IPS-18a (cell line): ENCODE measurements around the gene MPHOSPH9.

Experiments used
- H3K27ac ChIP-seq: one replicate; pipeline ENCODE4 v1.5.1; 2013; ENCODE audit warnings: low read length
- H3K27me3 ChIP-seq: one replicate; pipeline ENCODE4 v1.6.1; 2013; ENCODE audit warnings: mild to moderate bottlenecking, low read length; ENCODE audit not compliant: control insufficient read depth, insufficient read depth
- H3K36me3 ChIP-seq: one replicate; pipeline ENCODE4 v1.6.1; 2013; ENCODE audit warnings: low read depth, low read length; ENCODE audit not compliant: control insufficient read depth
- H3K4me1 ChIP-seq: one replicate; pipeline ENCODE4 v1.6.1; 2013; ENCODE audit warnings: low read depth, low read length; ENCODE audit not compliant: control insufficient read depth
- H3K4me3 ChIP-seq: one replicate; pipeline ENCODE4 v1.5.1; 2013; ENCODE audit warnings: low read length
- H3K9ac ChIP-seq: one replicate; pipeline ENCODE4 v1.6.1; 2013; ENCODE audit warnings: mild to moderate bottlenecking, low read length, moderate library complexity
- H3K9me3 ChIP-seq: one replicate; pipeline ENCODE4 v1.6.1; 2013; ENCODE audit warnings: low read depth, low read length; ENCODE audit not compliant: control insufficient read depth

Gene MPHOSPH9

DNA sequence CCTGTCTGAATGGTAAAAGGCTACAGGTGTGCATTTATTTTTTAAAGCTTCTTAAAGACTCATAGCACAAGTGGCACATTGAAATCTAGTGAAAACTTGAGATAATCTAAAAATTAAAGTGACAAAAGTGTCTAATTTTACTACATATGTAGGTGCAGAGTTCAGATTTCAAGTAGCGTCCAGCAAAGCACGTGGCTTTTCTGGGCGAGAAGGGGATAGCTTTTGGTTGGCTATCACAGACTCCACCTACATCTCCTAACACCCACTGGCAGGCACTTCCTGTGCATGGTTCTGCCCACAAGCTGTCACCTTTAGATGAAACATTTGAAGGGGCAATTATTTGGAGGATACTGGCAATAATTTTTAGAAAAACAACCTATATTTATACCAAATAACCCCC lies 80.1 kb downstream of the MPHOSPH9 start:
- H3K4me3 ChIP-seq, result no peak overlapping the region
- H3K4me1 ChIP-seq, result peaks cover 24% of the 10 kb centered on the region
- no peaks in the 10 kb centered on the region for H3K9me3 ChIP-seq
- H3K27me3 ChIP-seq, result peaks cover 43% of the 10 kb centered on the region
- H3K9ac ChIP-seq, result no peak overlapping the region
- no peak overlapping the region for H3K27ac ChIP-seq
- H3K36me3 ChIP-seq, result peaks cover 11% of the 10 kb centered on the region

GRCh38 chr12:123151457-123152454 lies 81.2 kb downstream of the MPHOSPH9 start:
- peaks cover 8% of the 10 kb centered on the region for H3K36me3 ChIP-seq
- peaks cover 51% of the 10 kb centered on the region for H3K27me3 ChIP-seq
- peaks cover 24% of the 10 kb centered on the region for H3K4me1 ChIP-seq
- H3K27ac ChIP-seq, result no peak overlapping the region
- H3K9ac ChIP-seq, result peak overlapping the region; percentile 15
- no peaks in the 10 kb centered on the region for H3K9me3 ChIP-seq
- H3K4me3 ChIP-seq, result peak overlapping the region; percentile 63

DNA sequence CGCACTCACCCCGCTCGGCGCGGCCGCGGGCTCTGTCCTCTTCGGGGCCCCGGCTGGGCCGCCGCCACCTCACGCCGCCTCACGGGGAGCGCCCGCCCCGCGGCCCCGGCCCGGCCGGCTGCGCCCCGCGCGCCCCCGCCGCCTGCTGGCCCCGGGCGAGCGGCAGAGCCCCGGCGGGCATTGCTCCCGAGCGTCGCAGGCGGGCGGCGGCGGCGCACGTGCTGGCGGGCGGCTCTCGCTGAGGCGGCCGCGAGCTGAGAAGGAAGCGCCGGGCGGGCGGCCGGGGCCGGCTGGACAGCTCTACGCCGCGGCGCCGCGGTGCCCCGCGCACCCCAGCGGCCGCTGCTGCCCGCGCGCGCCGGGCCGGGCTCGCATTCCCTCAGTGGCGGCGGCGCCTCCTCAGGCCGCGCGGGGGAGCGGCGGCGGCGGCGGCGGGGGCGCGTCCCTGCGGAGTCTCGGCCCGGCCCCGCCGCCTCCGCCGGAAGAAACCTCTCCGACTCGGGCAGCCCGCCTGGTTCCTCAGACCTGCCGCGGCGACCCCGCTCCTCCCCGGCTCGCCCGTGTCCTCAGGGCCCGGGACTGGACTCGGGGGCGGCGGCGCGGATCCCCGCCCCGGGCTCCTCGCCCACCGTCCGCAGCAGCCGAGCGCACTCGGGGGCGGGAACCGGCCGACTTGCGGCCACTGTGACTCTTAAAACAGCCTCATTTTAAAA lies 82.0 kb downstream of the MPHOSPH9 start, which contains the start of gene PITPNM2:
Gene PITPNM2, minus strand, starts transcription at position 347 of the 713 bp plus-strand sequence. CDS start 116,500 bp downstream, outside the sequence.
- peaks cover 5% of the 10 kb centered on the region for H3K36me3 ChIP-seq
- H3K4me1 ChIP-seq, result peaks cover 24% of the 10 kb centered on the region
- H3K9ac ChIP-seq, result peak within 1 kb of the TSS; percentile 15
- H3K9me3 ChIP-seq, result no peaks in the 10 kb centered on the region
- H3K27ac ChIP-seq, result no peak within 1 kb of the TSS
- H3K4me3 ChIP-seq, result peak within 1 kb of the TSS; percentile 63
- H3K27me3 ChIP-seq, result peaks cover 51% of the 10 kb centered on the region

DNA sequence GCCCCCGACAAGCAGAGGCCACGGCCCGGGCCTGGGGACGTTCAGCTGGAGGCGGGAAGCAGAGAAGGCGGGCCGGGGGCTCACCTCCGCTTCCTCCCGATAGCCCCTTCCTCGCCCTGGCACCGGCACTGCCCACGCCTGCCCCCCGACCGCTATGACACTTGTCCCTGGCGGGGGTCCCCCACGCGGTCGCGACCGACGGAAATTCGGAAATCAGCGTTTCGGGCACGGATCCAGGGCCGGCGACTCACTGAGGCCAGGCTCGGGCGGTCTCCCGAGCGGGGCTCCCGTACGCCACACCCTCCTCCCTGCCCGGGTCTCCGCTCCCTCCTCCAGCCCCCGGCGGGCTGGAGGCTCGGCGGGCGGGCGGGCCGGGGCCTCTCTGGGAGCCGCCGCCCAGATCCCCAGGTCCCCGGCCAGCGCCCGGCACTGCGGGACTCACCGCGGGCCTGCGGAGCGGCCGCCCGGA lies 82.6 kb downstream of the MPHOSPH9 start:
- Histone ChIP-seq H3K27ac (no peak overlapping the region), H3K27me3 (peaks cover 51% of the 10 kb centered on the region), H3K9me3 (no peaks in the 10 kb centered on the region), H3K4me3 (peak overlapping the region; percentile 58), H3K4me1 (peaks cover 24% of the 10 kb centered on the region), H3K9ac (no peak overlapping the region), H3K36me3 (no peaks in the 10 kb centered on the region)

- Histone ChIP-seq H3K27me3 (peaks cover 51% of the 10 kb centered on the region), H3K36me3 (no peaks in the 10 kb centered on the region), H3K9ac (no peak overlapping the region), H3K4me1 (peaks cover 24% of the 10 kb centered on the region), H3K9me3 (no peaks in the 10 kb centered on the region), H3K27ac (no peak overlapping the region), H3K4me3 (peak overlapping the region; percentile 58)
These were observed 83.3 kb downstream of the MPHOSPH9 start for GRCh38 chr12:123149501-123150274.

DNA sequence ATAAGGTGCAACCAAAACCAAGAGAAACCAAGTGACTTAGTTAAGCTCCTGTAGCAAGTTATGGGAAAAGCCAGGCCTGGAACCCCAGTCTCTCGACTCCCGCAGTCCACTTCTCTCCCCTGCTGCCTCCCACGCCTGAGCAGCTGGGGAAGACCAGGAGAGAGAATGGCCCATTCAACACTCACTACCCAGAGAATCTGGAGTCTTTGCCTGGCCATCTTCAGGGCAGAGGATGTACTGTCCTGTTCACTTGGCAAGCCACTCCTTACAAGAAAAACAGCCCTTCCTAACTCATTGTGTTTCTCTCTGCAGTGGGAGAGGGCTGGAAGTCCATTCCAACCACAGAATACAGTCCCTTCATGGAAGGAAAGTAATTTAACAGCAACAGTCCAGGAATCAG lies 83.9 kb downstream of the MPHOSPH9 start:
- Histone ChIP-seq H3K9ac (no peak overlapping the region), H3K4me1 (peaks cover 18% of the 10 kb centered on the region), H3K27ac (no peak overlapping the region), H3K27me3 (peaks cover 51% of the 10 kb centered on the region), H3K9me3 (no peaks in the 10 kb centered on the region), H3K36me3 (no peaks in the 10 kb centered on the region), H3K4me3 (no peak overlapping the region)

- Histone ChIP-seq H3K4me3 (no peak overlapping the region), H3K27me3 (peaks cover 51% of the 10 kb centered on the region), H3K27ac (no peak overlapping the region), H3K9me3 (no peaks in the 10 kb centered on the region), H3K4me1 (peaks cover 14% of the 10 kb centered on the region), H3K36me3 (no peaks in the 10 kb centered on the region), H3K9ac (no peak overlapping the region)
These were observed 84.3 kb downstream of the MPHOSPH9 start for GRCh38 chr12:123148655-123149054.

DNA sequence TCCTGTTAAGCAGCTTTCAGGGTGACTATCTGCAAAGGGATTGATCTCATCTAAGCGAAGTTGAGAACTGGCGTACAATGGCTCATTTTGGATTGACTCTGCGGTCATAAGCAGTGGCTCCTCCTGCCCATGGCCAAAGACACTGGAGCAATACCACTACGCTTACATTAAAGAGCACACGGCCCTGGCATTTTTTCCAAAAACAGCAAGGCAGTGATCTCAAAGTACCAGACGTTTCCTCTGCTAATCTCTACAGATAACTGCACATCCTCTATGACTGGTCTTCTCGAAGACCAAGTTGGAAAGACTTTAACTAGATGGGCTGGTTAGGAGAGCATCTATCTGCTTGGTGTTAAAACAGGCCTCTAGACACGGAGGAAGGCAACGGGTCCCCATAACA lies 84.7 kb downstream of the MPHOSPH9 start:
- H3K36me3 ChIP-seq, result no peaks in the 10 kb centered on the region
- H3K4me1 ChIP-seq, result peaks cover 10% of the 10 kb centered on the region
- H3K27me3 ChIP-seq, result peaks cover 51% of the 10 kb centered on the region
- no peak overlapping the region for H3K27ac ChIP-seq
- no peak overlapping the region for H3K9ac ChIP-seq
- no peak overlapping the region for H3K4me3 ChIP-seq
- no peaks in the 10 kb centered on the region for H3K9me3 ChIP-seq

GRCh38 chr12:123145211-123145610 lies 87.7 kb downstream of the MPHOSPH9 start:
- H3K9ac ChIP-seq, result no peak overlapping the region
- H3K27ac ChIP-seq, result no peak overlapping the region
- no peaks in the 10 kb centered on the region for H3K36me3 ChIP-seq
- no peaks in the 10 kb centered on the region for H3K9me3 ChIP-seq
- H3K27me3 ChIP-seq, result peaks cover 32% of the 10 kb centered on the region
- no peak overlapping the region for H3K4me3 ChIP-seq
- H3K4me1 ChIP-seq, result peaks cover 3% of the 10 kb centered on the region

DNA sequence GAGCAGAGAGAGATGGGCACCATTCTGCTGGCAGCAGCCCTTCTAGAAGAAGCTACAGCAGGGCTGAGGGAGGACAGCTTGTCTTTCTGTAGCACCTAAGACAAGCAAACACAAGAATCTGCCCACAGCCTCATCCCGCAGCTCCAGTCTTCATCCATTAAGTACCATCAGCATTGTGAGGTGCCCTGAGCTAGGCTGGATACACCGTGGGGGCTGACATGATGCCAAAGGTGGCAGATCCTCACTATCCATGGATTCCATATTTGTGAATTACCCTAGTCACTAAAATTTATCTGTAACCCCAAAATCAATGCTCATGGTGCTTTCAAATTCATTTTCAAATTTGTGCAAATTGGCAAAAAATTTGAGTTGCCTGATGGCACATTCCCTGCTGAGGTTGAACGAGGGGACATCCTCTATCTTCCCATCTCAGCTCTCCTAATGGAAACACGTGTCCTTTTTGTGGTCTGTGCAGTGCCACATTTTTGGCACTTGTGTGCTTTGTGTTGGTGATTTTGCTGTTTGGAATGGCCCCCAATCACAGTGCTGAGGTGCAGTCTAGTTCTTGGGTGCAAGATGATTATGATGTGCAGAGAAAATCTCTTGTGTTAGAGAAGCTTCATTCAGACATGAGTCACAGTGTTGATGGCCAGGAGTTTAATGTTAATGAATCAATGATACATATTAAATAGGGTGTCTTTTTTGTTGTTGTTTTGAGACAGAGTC lies 89.0 kb downstream of the MPHOSPH9 start:
- H3K9ac ChIP-seq, result no peak overlapping the region

More for the DNA sequence above, 89.0 kb downstream of the MPHOSPH9 start:
- peaks cover 19% of the 10 kb centered on the region for H3K27me3 ChIP-seq
- H3K27ac ChIP-seq, result no peak overlapping the region
- peaks cover 6% of the 10 kb centered on the region for H3K4me1 ChIP-seq
- no peak overlapping the region for H3K4me3 ChIP-seq
- no peaks in the 10 kb centered on the region for H3K36me3 ChIP-seq
- no peaks in the 10 kb centered on the region for H3K9me3 ChIP-seq
